Esophagus squamous epithelium (tissue), 5 donors: ENCODE data around the gene ENTPD1. TPM values are rescaled to one million over a fixed set of nuclear protein-coding genes. Genes with fewer than 3 reads are reported as not detected.
"Not testable (repeated sequence)": the region's sequence is repeated elsewhere in the genome, so short reads cannot be mapped to it uniquely, and the experiment has no call there.

Experiments
- DNase-seq: peaks from one replicate; lab custom pipeline; 2025; lab: John Stamatoyannopoulos, UW
- H3K27ac ChIP-seq, 4 donors: fragments of 200-600 bp; sonication (generic); one replicate each; pipeline ENCODE4 v1.5.1; 2016 to 2019; ENCODE audit warnings: mild to moderate bottlenecking in 1 of 4
- H3K27me3 ChIP-seq, 4 donors: fragments of 200-600 bp; sonication (generic); 1 replicate in 3 of 4; 2 replicates in 1 of 4; pipeline versions ENCODE4 v1.5.1 to v1.6.0; 2017 to 2021; ENCODE audit warnings: antibody characterized with exemption in 1 of 4
- H3K36me3 ChIP-seq, 3 donors: fragments of 200-600 bp; sonication (generic); one replicate each; pipeline ENCODE4 v1.5.1; 2016 to 2019
- H3K4me1 ChIP-seq, 3 donors: fragments of 200-600 bp; sonication (generic); one replicate each; pipeline ENCODE4 v1.5.1; 2017 to 2019
- H3K4me3 ChIP-seq, 4 donors: fragments of 200-600 bp; sonication (generic); 1 replicate in 3 of 4; 2 replicates in 1 of 4; pipeline ENCODE4 v1.5.1; 2016 to 2019; ENCODE audit warnings: mild to moderate bottlenecking in 2 of 4, moderate library complexity in 1 of 4
- H3K9me3 ChIP-seq, 3 donors: fragments of 200-600 bp; sonication (generic); one replicate each; pipeline ENCODE4 v1.5.1; 2016 to 2019
- POLR2A ChIP-seq, 4 donors: fragments of 450-650 bp; IDR thresholded peaks; one replicate each; pipeline ENCODE4 v1.6.1; 2017; ENCODE audit warnings: antibody characterized with exemption in 4 of 4, mild to moderate bottlenecking in 4 of 4, moderate library complexity in 3 of 4
- WGBS, 2 donors: methylation state at CpG; one replicate each; pipeline ENCODE4 v1.1.5; 2018; 5-methylcytosine and 5-hydroxymethylcytosine counted together
- intact Hi-C: fragments of 100-400 bp; cut with DNase I; formaldehyde crosslinking; loops from one replicate; pipeline ENCODE4 v1.15.0; 2022
- total RNA-seq, 4 donors: library from RNA; depleted of rRNA; stranded (reverse); fragments of >200 nt; gene quantifications; one replicate each; pipeline ENCODE4 v1.1.0, GENCODE V29; 2016
- TF ChIP-seq, protein P1 (sequence below), 6 experiments: fragments of 450-650 bp in 4 of 6; fragments of 200-600 bp in 2 of 6; sonication (generic) in 2 of 6; IDR thresholded peaks; one replicate each; pipeline ENCODE4 v1.5.1; 2016 to 2019; ENCODE audit warnings: antibody characterized with exemption in 6 of 6, mild to moderate bottlenecking in 4 of 6, moderate library complexity in 4 of 6
- donor health status: DM: yes; HTN: yes; CAD: no.

Gene ENTPD1
- total RNA-seq, 4 donors from 2014 or later = 7.7 to 34.5 (median 10.1) TPM

DNA sequence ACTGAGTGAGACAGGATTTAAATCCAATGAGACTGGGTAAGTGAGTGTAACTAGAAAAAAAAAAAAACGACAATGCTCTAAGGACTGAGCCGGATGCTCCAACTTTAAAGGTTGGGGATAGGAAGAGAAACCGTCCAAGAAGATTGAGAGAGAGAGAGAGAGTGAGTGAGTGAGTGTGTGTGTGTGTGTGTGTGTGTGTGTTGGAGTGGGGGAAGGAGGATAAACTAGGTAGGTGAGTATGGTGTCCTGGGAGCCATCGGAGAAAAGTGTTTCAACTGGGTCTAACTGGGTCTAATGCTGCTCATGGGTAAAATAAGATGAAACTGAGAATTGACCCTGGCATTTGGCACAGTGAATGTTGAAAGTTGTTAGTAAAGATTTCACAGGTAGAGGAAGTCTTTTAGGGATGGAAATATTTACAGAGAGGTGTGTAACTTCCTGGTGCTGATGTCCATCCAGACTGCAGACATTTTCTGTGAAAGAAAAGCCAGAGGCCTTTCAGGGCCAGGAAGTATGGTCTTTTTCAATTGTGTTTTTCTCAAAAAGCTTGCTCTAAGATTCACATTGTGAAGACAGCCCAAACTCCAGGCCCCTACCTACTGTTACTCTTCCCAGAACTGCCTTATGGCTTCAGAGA, 14.2 kb downstream of the ENTPD1 start:
- intact Hi-C loops = no loop called here
- no peak for TF ChIP-seq POLR2A (IDR thresholded peaks at IDR 0.05)
- TF ChIP-seq, protein P1, sequence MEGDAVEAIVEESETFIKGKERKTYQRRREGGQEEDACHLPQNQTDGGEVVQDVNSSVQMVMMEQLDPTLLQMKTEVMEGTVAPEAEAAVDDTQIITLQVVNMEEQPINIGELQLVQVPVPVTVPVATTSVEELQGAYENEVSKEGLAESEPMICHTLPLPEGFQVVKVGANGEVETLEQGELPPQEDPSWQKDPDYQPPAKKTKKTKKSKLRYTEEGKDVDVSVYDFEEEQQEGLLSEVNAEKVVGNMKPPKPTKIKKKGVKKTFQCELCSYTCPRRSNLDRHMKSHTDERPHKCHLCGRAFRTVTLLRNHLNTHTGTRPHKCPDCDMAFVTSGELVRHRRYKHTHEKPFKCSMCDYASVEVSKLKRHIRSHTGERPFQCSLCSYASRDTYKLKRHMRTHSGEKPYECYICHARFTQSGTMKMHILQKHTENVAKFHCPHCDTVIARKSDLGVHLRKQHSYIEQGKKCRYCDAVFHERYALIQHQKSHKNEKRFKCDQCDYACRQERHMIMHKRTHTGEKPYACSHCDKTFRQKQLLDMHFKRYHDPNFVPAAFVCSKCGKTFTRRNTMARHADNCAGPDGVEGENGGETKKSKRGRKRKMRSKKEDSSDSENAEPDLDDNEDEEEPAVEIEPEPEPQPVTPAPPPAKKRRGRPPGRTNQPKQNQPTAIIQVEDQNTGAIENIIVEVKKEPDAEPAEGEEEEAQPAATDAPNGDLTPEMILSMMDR (IDR thresholded peaks at IDR 0.05) = no peak
- no peaks in the 10 kb centered on the region for H3K9me3 ChIP-seq
- H3K27me3 ChIP-seq = no peaks in the 10 kb centered on the region
- H3K4me3 ChIP-seq = no peak overlapping the region
- H3K36me3 ChIP-seq = no peaks in the 10 kb centered on the region
- H3K4me1 ChIP-seq = peaks cover 0 to 24% (median 6%) of the 10 kb centered on the region in 3 donors
- H3K27ac ChIP-seq = peak overlapping the region in 2 of 4 donors; percentile 32 to 67
- WGBS, 2 donors = 76 to 78% methylated on average over 4 of the region's 4 CpGs
- DNase-seq = no peak

DNA sequence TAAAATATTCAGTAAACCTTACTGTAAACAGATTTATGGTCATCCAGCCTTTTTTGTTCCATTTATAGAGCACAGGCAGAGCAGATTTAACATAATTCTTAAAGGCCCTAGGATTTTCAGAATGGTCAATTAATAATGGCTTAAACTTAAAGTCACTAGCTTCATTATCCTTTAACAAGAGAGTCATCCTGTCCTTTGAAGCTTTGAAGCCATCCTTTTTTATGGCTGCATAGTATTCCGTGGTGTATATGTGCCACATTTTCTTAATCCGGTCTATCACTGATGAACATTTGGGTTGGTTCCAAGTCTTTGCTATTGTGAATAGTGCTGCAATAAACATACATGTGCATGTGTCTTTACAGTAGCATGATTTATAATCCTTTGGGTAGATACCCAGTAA, 17.5 kb downstream of the ENTPD1 start:
- 50 to 73% methylated on average over 2 of the region's 2 CpGs for WGBS, 2 donors
- H3K4me1 ChIP-seq = peaks cover 0 to 20% (median 6%) of the 10 kb centered on the region in 3 donors
- H3K36me3 ChIP-seq, H3K4me3 ChIP-seq, H3K27ac ChIP-seq, DNase-seq, H3K27me3 ChIP-seq, intact Hi-C loops, H3K9me3 ChIP-seq: not testable (repeated sequence)

DNA sequence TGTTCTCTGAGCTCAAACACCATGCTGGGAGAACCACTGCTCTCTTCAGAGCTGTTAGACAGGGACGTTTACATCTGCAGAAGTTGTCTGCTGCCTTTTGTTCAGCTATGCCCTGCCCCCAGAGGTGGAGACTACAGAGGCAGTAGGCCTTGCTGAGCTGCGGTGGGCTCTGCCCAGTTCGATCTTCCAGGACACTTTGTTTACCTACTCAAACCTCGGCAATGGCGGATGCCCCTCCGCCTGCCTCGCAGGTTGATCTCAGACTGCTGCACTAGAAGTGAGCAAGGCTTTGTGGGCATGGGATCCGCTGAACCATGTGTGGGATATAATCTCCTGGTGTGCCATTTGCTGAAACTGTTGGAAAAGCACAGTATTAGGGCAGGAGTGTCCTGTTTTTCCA, 21.7 kb downstream of the ENTPD1 start:
- H3K27ac ChIP-seq, H3K4me3 ChIP-seq, H3K9me3 ChIP-seq, intact Hi-C loops, H3K27me3 ChIP-seq, DNase-seq, H3K36me3 ChIP-seq, H3K4me1 ChIP-seq: not testable (repeated sequence)
- 88% methylated on average over 5 of the region's 8 CpGs; no CpG with 5 or more reads in 1 of the 2 donors for WGBS, 2 donors

DNA sequence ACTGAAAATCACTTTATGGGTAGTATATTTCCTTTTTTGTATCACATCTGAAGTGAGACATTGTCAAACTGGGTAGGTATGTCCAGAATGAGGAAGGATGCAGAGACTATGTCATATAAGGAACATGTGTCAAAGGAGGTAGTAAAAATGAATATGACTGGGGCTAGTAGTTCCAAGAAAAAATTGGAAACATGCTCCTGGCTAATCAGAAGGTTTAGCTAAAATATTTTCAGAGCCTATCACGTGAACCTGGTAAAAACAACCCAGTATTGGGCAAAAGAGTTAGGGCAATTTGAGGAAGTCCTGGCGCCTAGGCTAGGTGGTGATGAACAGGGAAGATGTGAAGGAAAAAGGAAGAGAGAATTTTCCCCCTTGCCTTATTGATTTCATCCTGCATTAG, 26.4 kb downstream of the ENTPD1 start:
- Histone ChIP-seq H3K4me3 (no peak overlapping the region), H3K27me3 (no peaks in the 10 kb centered on the region), H3K9me3 (no peaks in the 10 kb centered on the region), H3K4me1 (peaks cover 0 to 31% (median 13%) of the 10 kb centered on the region in 3 donors), H3K27ac (no peak overlapping the region), H3K36me3 (no peaks in the 10 kb centered on the region)
- 57 to 58% methylated on average over 2 of the region's 2 CpGs for WGBS, 2 donors
- no peak for DNase-seq
- intact Hi-C loops = no loop called here
- no peak for TF ChIP-seq POLR2A (IDR thresholded peaks at IDR 0.05)
- TF ChIP-seq, protein P1 (IDR thresholded peaks at IDR 0.05) = no peak

GRCh38 chr10:95783741-95784140, 27.8 kb downstream of the ENTPD1 start:
- Histone ChIP-seq H3K36me3 (no peaks in the 10 kb centered on the region), H3K9me3 (no peaks in the 10 kb centered on the region), H3K4me3 (no peak overlapping the region), H3K27ac (peak overlapping the region in 1 of 4 donors; percentile 26), H3K4me1 (peaks cover 0 to 32% (median 13%) of the 10 kb centered on the region in 3 donors), H3K27me3 (no peaks in the 10 kb centered on the region)
- TF ChIP-seq POLR2A (IDR thresholded peaks at IDR 0.05) = no peak
- TF ChIP-seq, protein P1 (IDR thresholded peaks at IDR 0.05) = no peak
- no peak for DNase-seq
- 42 to 50% methylated on average over 3 of the region's 3 CpGs for WGBS, 2 donors
- intact Hi-C loops = no loop called here

- Histone ChIP-seq H3K4me3 (no peak overlapping the region), H3K9me3 (no peaks in the 10 kb centered on the region), H3K4me1 (peaks cover 0 to 36% (median 17%) of the 10 kb centered on the region in 3 donors), H3K27me3 (no peaks in the 10 kb centered on the region), H3K36me3 (no peaks in the 10 kb centered on the region), H3K27ac (peak overlapping the region in 2 of 4 donors; percentile 26 to 58)
- intact Hi-C loops = no loop called here
- DNase-seq = no peak
- 75 to 83% methylated on average over 3 of the region's 3 CpGs for WGBS, 2 donors
- TF ChIP-seq, protein P1 (IDR thresholded peaks at IDR 0.05) = no peak
- no peak for TF ChIP-seq POLR2A (IDR thresholded peaks at IDR 0.05)
These were observed 28.4 kb downstream of the ENTPD1 start for GRCh38 chr10:95784279-95784913.
